Measurements from ENCODE around the gene CTCFL.

The CTCFL gene

GRCh38 chr20:57451795-57452661, 72.9 kb downstream of the CTCFL start:
- TF ChIP-seq SPI1 (IDR thresholded peaks at IDR 0.05; ENCODE audit: borderline replicate concordance, low read depth), result peak; percentile 82
- TF ChIP-seq, protein P1, sequence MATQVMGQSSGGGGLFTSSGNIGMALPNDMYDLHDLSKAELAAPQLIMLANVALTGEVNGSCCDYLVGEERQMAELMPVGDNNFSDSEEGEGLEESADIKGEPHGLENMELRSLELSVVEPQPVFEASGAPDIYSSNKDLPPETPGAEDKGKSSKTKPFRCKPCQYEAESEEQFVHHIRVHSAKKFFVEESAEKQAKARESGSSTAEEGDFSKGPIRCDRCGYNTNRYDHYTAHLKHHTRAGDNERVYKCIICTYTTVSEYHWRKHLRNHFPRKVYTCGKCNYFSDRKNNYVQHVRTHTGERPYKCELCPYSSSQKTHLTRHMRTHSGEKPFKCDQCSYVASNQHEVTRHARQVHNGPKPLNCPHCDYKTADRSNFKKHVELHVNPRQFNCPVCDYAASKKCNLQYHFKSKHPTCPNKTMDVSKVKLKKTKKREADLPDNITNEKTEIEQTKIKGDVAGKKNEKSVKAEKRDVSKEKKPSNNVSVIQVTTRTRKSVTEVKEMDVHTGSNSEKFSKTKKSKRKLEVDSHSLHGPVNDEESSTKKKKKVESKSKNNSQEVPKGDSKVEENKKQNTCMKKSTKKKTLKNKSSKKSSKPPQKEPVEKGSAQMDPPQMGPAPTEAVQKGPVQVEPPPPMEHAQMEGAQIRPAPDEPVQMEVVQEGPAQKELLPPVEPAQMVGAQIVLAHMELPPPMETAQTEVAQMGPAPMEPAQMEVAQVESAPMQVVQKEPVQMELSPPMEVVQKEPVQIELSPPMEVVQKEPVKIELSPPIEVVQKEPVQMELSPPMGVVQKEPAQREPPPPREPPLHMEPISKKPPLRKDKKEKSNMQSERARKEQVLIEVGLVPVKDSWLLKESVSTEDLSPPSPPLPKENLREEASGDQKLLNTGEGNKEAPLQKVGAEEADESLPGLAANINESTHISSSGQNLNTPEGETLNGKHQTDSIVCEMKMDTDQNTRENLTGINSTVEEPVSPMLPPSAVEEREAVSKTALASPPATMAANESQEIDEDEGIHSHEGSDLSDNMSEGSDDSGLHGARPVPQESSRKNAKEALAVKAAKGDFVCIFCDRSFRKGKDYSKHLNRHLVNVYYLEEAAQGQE (IDR thresholded peaks at IDR 0.05; ENCODE audit: insufficient replicate concordance, low read depth), result no peak
- TF ChIP-seq POLR2AphosphoS5 (IDR thresholded peaks at IDR 0.05; ENCODE audit: low read depth), result peak; percentile 78; the same call in 1 of the 2 replicates
- peak; percentile 72 for TF ChIP-seq GABPA (IDR thresholded peaks at IDR 0.05; ENCODE audit: low read depth)
- H3K27me3 ChIP-seq (ENCODE audit: insufficient read depth, poor library complexity, severe bottlenecking), result no peaks in the 10 kb centered on the region
- no peak overlapping the region for H3K4me3 ChIP-seq (replicated peaks; ENCODE audit: insufficient read depth, low read length)
- DNase-seq (ENCODE audit: low read depth in 1 of 2, low spot score in 1 of 2), result peak; percentile 89 to 97
- peak overlapping the region; percentile 84 for H3K27ac ChIP-seq (replicated peaks)

GRCh38 chr20:57451431-57451794, 73.5 kb downstream of the CTCFL start:
- no peak overlapping the region for H3K4me3 ChIP-seq (replicated peaks; ENCODE audit: insufficient read depth, low read length)
- no peaks in the 10 kb centered on the region for H3K27me3 ChIP-seq (ENCODE audit: insufficient read depth, poor library complexity, severe bottlenecking)
- no peak for DNase-seq (ENCODE audit: low read depth in 1 of 2, low spot score in 1 of 2)
- H3K27ac ChIP-seq (replicated peaks), result peak overlapping the region; percentile 84
- no peak for TF ChIP-seq GABPA (IDR thresholded peaks at IDR 0.05; ENCODE audit: low read depth)
- TF ChIP-seq, protein P1 (IDR thresholded peaks at IDR 0.05; ENCODE audit: insufficient replicate concordance, low read depth), result no peak
- TF ChIP-seq CTCF (IDR thresholded peaks at IDR 0.05; ENCODE audit: insufficient read depth, low read length), result no peak
- TF ChIP-seq POLR2AphosphoS5 (IDR thresholded peaks at IDR 0.05; ENCODE audit: low read depth), result no peak
- TF ChIP-seq SPI1 (IDR thresholded peaks at IDR 0.05; ENCODE audit: borderline replicate concordance, low read depth), result no peak

DNA sequence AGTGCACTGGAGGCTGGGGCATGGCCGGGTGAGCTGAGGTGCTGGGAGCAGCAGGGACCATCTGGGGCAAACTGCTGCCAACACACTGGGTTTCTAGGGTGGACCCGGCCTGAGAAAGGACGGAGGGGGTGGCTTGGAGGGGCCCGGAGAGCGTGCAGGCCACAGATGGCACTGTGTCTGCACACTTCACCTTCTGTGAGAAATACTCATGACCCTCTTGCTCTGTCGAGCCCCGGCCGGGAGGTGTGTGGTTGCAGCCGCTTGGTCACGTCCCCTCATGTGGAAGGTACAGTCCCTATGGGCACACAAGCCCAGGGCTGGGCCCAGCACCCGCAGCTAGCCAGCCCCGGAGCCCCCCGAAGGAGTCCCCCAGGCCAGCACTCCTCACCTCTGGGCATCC, 74.0 kb downstream of the CTCFL start:
- H3K4me3 ChIP-seq (replicated peaks; ENCODE audit: insufficient read depth, low read length), result no peak overlapping the region; the same call in 1 of the 2 replicates
- TF ChIP-seq CTCF (IDR thresholded peaks at IDR 0.05; ENCODE audit: insufficient read depth, low read length), result no peak
- TF ChIP-seq GABPA (IDR thresholded peaks at IDR 0.05; ENCODE audit: low read depth), result no peak
- TF ChIP-seq SPI1 (IDR thresholded peaks at IDR 0.05; ENCODE audit: borderline replicate concordance, low read depth), result no peak
- TF ChIP-seq POLR2AphosphoS5 (IDR thresholded peaks at IDR 0.05; ENCODE audit: low read depth), result no peak
- TF ChIP-seq, protein P1 (IDR thresholded peaks at IDR 0.05; ENCODE audit: insufficient replicate concordance, low read depth), result no peak
- DNase-seq (ENCODE audit: low read depth in 1 of 2, low spot score in 1 of 2), result no peak
- peak overlapping the region; percentile 84 for H3K27ac ChIP-seq (replicated peaks)
- no peaks in the 10 kb centered on the region for H3K27me3 ChIP-seq (ENCODE audit: insufficient read depth, poor library complexity, severe bottlenecking)

Data from HL-60 (cell line).